Stimulated activated CD8-positive, alpha-beta memory T cell treated with anti-CD3 and anti-CD28 coated beads, Interleukin-7, amount 100 ng/mL, for 24 hours (primary cell): ENCODE results near the gene TCEANC2.
"Not testable (repeated sequence)": the region's sequence is repeated elsewhere in the genome, so short reads cannot be mapped to it uniquely, and the experiment has no call there.

Experiments
- DNase-seq: peaks from one replicate; pipeline ENCODE4 v3.0.0-alpha.2; 2020; ENCODE audit warnings: low read depth

TCEANC2 gene

DNA sequence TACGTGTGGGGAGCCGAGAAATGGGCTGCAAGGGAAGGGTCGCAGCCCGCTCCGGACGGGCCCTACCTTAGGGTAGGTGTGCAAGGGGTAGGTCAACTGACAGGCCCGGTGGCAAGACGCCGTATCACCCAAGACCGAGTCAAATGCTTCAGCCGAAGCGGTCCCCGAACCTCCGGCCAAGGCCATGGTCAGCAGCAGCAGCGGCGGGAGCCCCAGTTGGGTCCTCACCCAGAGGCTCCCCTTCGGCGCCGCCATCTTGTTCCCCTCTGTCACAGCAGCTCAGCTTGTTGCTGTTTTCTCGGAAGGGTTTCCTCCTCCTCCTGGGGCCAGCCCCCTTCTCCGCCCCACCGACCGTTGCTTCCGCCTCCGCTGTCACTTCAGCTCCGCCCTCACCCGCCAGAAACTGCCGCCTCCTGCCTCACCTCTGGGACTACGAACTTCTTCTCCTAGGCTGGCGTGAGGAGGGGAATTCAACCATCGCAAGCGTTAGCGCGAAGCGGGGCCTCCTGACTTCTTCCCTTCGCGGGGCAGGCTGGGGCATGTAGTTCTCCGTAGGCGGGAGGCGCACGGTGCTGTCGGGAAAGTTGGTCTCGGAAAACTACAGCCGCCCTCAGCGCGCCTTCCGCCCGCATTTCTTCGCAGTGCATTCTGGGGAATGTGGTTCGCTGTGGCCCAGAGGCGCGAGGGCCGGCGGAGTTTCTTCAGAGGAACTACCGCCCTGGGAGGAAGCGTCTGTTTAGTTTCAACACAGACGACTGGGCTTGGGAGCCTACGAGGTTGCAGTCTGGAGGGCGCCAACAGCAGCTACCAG is at the start of gene TCEANC2, which contains the start of gene TMEM59:
TCEANC2 (plus strand) TSS at position 675 of the 811 bp plus-strand sequence. CDS start 815 bp downstream, outside the sequence.
TMEM59 (minus strand) TSS at position 271 of the 811 bp plus-strand sequence; CDS start at position 255, 16 bp downstream.
- peak; percentile 95 for DNase-seq

DNA sequence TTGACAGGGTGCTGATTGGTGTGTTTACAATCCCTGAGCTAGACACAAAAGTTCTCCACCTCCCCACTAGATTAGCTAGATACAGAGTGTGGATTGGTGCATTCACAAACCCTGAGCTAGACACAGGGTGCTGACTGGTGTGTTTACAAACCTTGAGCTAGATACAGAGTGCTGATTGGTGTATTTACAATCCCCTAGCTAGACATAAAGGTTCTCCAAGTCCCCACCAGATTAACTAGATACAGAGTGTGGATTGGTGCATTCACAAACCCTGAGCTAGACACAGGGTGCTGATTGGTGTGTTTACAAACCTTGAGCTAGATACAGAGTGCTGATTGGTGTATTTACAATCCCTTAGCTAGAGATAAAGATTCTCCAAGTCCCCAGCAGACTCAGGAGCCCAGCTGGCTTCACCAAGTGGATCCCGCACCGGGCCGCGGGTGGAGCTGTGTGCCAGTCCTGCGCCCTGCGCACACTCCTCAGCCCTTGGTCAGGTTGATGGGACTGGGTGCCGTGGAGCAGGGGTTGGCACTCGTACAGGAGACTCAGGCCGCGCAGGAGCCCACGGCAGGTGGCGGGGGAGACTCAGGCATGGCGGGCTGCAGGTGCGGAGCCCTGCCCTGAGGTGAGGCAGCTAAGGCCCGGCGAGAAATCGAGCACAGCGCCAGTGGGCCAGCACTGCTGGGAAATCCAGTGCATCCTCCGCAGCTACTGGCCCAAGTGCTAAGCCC is 49.5 kb upstream of the TCEANC2 start:
- not testable (repeated sequence) for DNase-seq

DNA sequence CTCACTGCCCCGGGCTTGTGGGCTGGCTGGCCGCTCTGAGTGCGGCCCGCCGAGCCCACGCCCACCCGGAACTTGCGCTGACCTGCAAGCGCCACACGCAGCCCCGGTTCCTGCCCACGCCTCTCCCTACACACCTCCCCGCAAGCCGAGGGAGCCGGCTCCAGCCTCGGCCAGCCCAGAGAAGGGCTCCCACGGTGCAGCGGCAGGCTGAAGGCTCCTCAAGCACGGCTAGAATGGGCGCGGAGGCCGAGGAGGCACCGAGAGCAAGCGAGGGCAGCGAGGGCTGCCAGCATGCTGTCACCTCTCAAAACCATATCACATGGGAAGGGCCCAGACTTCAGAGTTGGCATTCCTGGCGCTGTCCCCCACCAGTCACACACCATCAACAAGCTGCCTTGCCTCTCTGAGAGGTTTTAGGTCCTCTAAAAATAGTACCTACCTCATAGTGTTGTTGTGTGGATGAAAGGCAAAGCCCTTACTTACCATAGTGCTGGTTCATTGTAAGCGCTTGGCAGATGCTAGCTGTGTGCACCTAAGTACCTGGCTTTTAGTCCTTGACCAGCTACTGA is 48.8 kb upstream of the TCEANC2 start:
- no peak for DNase-seq

DNA sequence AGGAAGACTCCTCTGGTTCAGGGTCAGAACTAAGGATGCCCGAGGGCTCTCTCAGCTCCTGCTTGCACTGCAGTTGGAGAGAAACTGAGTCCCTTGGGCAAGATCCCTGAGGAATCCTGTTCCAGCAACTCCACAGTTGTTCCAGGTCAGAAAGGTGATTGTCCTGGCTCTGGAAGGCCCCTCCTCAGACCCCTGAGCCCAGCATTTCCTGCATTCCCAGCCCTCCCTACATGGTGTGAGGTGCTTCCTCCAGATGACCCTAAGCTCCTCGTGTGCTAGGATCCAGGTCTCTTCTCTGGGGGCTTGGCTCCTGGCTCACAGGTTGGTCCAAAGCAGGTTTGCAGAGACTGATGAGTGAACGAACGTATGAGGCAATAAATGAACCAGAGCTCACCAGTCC is 46.9 kb upstream of the TCEANC2 start:
- no peak for DNase-seq

DNA sequence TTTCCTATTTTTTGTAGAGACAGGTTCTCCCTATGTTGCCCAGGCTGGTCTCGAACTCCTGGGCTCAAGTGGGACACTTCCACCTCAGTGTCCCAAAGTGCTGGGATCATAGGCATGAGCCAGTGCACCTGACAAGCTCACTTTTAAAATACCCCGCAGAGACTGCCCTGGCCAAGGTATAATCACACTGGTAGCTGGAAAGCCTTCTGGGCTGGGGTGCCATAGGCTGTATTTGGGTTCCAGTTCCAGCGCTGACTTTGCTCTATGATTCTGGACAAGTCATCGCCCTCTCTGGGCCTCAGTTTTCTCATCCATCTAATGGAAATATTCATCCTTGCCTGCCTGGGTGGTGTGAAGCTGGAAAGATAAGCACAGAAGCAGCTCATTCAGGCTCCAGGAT is 45.8 kb upstream of the TCEANC2 start:
- no peak for DNase-seq

DNA sequence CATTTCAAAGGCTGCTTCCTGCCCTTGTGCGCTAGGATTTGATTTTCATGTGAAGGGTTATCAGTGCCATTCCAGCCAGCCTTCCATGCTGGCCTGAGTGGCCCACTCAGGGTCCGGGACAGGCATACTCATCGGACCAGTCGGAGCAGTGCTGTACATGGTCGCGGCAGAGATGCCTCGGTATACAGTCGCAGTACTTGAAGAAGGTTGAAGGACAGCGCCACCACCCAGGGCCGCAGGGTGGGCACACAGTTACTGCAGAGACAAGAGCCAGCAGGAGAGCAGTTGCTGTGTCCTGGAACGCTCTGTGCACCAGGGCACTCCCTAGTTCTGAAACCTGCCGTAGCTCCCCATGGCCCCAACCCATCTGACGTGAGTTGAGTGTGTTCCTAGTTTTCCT is 44.5 kb upstream of the TCEANC2 start:
- no peak for DNase-seq

DNA sequence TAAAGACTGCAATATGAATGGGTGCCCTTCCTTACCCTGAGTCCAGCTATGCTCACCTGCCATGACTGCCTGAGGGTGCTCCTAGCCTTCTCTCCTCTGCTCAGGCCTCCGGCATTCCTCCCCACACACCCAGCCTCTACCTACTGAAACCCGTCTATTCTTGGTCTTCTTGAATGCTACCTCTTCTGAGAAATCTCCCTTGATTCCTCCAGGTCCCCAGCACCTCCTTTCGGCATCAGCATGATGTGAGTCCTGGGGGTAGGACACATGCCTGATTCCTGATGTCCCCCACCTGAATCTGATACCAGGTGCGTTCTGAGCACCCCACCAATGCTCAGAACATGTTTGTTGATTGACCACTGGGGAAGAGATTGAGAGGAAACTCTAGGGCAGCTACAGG is 44.0 kb upstream of the TCEANC2 start:
- DNase-seq = no peak

DNA sequence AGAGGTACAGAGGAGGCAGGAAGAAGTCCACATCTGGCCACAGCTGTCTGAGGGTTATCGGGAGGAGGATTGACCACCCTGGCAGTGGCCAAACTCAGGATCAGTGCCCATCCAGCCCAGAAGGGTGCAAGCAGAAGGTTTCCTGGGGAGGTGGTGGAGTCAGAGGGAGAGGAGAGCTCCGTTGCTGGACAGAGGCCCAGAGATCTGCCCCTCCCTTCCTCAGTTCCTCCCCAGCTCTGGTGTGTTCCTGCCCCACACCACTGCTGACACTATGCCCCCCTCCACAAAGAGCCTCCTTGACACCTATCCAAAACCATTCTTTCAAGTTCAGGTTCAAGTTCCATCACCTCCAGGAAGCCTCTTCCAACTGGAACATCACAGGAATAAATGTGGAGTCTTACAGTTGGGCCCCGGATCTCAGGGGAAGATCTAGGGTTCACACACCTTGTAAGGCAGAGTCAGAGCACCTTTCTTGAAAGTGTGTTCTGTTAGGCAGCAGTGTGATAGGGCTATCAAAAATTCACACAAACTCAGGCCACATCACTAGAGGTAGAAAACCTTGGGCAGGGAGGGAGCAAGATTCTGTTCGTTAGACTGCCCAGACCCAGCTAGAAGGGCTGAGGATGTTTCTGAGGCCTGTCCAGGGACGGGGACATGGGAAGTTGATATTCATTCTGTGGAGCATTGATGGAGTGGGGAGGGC is 42.8 kb upstream of the TCEANC2 start:
- no peak for DNase-seq

DNA sequence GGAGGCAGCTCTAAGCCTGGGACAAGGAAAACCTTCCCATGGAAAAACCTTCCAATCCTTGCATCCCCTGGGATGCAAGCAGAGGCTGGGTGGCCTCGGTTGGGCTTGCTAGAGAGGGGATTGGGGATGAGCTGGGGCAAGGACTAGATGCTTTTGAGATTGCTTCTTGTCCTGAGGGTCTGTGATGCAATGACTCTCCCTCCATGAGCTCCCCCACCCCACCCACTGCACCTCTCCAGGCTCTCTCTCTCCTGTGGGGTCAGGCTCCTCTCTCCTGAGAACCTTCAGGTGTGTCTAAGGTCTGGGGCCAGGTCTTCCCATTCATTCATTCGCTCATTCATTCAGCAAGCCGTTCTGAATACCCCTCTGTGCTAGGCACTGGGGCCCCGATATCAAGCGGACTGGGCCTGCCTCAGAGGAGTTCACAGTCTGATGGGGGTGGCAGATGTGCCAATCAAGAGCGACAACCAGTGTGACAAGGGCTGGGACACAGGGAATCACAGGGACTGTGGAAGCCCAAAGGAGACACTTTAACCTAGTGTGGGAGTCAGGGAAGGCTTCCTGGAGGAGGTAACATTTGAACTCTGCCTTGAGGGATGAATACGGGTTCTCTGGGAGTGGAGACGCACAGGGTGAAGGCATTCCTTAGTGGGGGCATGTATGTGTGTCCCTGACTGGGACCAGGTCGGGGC is 41.9 kb upstream of the TCEANC2 start:
- DNase-seq = no peak

DNA sequence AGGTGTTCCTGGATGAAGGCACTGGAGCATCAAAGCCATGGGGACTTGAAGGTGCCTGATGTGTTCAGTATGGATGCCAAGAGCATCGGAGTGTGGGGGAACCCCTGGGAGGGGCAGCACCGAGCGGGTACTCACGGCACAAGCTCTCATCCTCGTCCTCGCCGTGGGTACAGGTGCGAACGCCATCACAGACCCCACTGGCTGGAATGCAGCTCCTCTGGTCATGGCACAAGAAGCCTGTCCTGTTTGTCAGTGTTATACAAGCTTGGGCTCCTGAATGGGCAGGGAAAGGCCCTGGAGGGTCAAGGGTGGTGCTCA is 41.4 kb upstream of the TCEANC2 start:
- DNase-seq = no peak

DNA sequence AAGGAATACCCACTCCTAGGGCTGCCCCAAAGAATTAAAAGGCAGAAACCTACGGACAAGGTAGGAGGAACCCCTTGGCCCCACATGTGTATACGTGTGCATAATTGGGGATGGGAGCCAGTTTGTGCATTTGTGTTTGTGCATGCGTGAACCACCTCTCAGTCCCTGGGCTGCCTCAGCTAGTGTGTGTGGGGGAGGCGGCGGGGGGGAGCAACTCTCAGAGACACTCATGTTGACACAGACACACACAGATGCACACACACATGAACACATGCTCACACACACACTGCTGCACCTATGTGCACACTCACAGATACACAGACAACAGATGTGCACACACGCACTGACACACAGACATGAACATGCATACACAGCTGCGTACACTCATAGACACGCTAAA is 40.5 kb upstream of the TCEANC2 start:
- DNase-seq = no peak

DNA sequence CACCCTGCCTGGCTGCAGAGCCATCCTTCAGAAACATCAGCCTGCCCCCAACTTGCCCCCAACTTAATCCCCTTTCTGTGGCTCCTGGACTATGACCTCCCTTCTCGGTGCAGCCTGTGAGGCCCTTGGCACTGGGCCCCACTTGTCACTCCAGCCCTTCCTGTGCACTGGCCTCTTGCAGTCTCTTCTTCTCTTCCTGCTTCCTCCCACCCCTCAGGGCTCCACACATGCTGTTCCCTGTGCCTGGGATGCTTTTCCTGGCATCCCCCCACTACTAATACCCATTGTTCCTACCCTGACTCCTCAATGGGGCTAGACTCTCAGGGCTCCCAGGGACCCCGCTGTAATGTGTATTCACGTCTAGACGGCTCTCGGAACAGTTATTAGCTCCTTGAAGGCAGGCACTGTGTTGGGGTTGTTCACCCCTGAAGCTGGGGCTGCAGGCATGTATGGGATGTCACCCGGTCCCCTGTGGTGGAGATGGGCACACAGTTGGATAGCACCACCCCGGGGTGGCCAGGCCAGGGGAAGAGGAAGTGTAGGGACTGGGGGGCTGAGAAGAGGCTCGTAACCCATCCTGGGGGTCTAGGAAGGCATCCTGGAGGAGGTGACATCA is 39.9 kb upstream of the TCEANC2 start:
- no peak for DNase-seq

DNA sequence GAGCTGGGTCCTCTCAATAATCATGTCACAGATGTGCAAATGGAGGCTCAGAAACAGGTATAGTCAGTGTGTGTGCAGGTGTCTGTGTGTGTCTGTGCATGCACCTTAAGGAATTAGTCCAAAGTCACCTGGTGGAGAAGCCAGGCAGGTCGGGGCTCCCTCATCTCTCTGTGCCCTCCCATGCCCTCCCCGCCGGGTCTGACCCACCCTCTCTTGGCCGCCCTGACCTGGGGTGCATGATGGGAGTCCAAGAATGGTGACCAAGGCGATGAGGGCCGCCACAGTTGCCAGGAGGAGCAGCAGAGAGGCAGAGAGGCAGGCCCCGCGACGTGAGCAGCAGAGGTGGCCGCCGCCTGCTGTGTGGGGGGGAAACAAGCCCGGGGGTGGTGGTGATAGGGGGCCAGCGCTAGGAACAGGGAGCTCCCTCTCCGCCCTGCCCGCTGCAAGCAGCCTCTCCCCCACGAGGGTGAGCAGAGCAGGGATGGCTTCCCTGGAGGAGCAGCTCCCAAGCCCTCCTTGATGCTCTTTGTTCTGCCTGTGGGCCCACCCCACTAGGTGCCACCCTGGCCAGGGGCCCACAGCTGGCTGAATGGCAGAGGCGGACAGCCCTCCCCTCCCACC is 39.3 kb upstream of the TCEANC2 start:
- no peak for DNase-seq

DNA sequence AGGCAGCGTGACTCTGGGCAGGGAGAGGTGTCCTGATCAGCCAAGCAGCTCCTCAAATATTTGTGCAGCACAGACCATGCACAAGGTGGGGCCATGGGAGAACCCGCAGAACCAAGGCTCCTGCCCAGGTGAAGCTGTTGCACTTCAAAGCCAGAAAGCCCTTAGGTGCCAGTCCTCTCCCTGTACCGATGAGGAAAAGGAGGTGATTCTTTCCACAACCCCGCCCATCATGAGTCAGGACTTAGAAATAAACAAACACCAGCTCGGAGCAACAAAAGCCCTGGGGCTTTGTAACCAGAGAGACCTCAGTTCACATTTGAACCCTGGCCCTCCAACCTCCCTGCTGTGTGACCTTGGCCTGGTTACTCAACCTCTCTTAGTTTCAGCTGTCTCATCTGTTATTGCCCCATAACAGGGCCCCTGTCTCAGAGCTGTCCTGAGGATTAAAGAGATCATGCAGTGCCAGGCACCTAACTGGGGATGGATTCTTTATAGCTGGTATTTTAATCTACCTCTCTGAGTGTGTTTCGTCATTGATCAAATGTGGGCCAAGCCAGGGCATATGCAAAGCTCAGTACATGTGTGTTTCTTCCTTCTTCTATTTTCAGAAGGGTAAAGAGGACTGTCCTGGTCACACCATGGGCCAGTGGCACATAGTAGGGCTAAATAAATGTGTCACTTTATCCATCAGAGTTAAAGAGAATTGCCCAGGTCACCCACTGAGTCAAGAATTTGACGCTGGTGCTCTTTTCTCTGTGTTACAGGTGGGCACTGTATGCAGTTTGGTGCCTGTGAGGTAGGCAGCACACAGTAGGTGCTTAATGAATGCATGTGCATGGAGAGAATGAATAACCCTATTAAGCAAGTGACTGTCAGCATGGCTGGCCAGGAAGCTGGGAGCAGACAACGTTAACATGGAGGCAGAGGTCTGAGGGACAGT is 36.8 kb upstream of the TCEANC2 start:
- DNase-seq = no peak

DNA sequence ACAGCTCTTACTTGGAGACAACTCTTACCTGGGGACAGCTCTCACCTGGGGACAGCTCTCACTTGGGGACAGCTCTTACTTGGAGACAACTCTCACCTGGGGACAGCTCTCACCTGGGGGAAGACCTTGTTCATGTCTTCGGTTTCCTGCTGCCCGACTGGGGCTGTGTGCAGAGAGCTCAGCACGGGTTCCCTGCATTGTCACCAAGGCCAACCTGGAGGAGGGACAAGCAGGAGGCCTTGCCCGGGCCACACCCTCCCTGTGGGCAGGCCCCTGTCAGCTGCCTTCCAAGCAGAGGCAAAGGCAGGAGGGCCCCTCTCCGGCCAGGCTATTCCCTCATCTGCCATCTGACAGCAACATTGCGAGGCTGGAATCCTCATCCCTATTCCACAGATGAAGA is 35.4 kb upstream of the TCEANC2 start, which contains the start of gene LDLRAD1:
LDLRAD1 (minus strand) TSS at position 208 of the 400 bp plus-strand sequence; CDS start at position 134, 74 bp downstream.
- no peak for DNase-seq

DNA sequence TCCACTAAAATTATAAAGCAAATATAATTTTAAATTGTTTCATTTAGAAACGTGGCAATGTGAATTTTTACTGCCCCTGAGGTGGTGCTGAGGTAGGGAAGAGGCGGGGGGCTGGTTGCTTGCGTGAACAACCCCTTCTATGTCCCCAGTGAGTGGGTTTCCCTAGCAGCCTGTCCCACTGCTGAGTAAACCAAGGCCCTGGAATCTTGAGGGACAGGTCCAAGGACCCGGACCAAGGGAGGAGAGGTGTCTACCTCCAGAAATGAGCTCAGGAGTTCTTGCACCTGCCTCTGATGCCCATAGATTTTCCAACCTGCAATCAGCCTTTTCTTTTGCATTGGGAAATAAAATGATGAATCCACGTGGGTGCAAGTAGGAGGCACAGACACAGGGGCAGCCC is 34.8 kb upstream of the TCEANC2 start:
- no peak for DNase-seq

DNA sequence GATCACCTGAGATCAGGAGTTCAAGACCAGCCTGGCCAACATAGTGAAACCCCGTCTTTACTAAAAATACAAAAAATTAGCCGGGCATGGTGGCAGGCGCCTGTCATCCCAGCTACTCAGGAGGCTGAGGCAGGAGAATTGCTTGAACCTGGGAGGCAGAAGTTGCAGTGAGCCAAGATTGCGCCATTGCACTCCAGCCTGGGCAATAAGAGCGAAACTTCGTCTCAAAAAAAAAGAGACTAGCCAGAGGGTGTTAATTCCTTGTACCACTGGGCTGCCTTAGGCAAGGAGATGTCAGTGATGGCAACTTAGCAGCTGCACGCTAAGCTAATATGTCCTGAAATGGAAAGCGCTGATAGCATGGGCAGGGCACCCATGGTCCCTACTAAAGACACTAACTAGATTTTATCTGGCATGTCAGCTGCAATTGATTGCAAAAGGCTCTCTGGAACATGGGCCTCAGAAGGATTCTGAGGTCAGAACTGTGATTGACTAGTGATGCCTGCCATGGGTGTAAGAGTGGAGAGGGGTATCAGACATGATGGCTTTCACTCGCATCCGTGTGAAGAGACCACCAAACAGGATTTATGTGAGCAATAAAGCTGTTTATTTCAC is 33.7 kb upstream of the TCEANC2 start:
- DNase-seq = not testable (repeated sequence)

DNA sequence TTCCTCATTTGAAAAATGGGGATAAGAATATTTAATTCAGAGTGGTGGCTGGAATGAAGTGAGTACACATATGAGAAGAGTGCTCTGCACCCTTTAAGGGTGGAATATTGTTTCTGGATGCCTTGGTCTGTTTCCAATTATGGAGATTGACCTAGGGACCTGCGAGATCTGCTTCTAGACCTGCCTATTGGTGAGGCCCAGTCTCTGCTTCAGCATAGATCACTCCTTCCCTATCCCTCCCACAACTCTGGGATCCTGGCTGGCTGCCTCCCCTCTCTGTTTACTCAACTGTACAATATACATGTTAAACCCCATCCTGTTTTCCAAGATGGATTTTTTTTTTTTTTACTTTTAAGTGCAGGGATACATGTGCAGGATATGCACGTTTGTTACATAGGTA is 29.1 kb upstream of the TCEANC2 start:
- no peak for DNase-seq

DNA sequence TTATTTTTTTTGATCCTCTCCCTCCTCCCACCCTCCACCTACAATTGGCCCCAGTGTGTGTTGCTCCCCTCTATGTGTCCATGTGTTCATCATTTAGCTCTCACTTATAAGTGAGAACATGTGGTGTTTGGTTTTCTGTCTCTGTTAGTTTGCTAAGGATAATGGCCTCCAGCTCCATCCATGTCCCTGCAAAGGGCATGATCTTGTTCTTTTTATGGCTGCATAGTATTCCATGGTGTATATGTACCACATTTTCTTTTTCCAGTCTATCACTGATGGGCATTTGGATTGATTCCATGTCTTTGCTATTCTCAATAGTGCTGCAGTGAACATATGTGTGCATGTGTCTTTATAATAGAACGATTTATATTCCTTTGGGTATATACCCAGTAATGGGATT is 28.6 kb upstream of the TCEANC2 start:
- not testable (repeated sequence) for DNase-seq
